HTERT RPE-1 (cell line): Measurements from ENCODE around the gene POLA1.
"Not testable (repeated sequence)": the region's sequence is repeated elsewhere in the genome, so short reads cannot be mapped to it uniquely, and the experiment has no call there.

Source experiments
- in situ Hi-C: fragments of 300-500 bp; cut with MboI; formaldehyde crosslinking; loops from 4 replicates; pipeline ENCODE4 v1.14.3; 2020; ENCODE audit warnings: low sequenced_read_pairs

POLA1 gene

DNA sequence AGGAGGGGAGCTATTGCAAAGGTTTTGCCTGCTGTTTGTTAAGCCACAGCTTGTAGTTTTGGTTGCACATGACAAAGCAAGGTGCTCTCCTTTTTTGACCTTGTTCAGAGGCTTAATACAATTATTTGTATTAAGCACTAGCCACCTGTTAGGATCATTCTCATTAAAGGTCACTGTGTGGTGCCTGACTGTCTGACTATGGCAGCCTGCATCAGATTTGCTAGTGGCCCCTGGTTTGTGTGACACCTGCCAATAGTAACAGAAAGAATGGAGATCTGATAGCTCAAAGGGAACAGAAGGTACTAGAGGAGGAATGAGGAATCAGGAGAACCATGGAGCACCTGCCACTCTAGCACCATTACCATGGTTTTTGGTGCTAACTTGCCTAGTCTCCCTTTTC, 102.5 kb downstream of the POLA1 start:
- in situ Hi-C loops = no loop called here

DNA sequence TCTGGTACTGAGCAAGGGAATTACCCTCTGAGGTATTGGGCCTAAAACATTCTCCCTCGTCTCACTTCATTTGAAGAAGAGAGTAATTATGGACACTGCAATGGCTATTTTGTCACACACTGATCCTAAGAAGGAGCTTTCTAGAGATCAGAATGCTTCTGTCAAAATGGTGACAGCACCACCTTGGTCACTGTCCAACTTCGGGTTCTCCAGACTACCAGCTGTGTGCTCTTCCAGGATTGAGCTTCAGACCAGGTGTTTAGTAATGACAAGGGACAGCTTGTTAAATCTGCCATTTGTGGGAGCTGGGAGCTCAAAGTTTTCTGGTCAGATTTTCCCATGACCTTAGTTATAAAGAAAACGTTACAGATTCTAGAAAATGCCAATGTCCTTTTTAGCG, 105.4 kb downstream of the POLA1 start:
- in situ Hi-C loops = no loop called here

DNA sequence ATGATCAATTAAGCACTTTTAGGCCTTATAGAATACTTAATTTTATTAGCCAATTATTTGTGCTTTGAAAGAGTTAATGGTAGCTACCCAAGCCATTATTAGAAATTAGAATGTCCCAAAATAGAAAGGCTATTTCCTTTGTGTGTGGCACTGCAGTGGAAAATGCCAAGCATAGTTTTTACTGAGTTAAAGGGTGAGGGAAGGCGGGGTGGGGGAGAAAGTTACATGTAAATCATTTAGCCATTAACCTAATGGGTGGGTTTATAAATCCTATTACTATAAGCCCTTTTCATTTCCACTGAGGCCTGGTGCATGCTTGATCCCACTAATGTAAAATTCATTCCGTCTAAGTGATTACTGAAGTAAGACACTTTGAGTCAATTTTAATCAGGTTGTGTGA, 105.8 kb downstream of the POLA1 start:
- in situ Hi-C loops = no loop called here

DNA sequence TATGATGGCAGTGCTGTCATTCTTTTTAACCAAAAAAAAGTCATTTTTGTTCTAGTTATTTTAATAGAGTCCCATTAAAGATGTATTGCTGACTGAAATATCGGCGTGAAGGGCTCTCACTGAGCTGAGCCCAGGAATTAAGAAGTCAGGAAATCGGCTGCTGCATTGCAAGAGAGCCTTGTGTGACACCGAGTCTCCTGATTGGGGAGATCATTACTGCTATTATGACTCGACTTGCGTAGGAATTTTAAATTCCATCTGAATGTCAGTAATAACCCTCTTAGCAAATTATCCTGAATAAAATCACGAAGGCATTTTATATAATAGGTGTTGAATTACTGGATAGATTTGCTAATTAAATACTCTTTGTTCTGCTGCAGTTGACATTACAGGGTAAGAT, 111.5 kb downstream of the POLA1 start:
- in situ Hi-C loops = no loop called here

DNA sequence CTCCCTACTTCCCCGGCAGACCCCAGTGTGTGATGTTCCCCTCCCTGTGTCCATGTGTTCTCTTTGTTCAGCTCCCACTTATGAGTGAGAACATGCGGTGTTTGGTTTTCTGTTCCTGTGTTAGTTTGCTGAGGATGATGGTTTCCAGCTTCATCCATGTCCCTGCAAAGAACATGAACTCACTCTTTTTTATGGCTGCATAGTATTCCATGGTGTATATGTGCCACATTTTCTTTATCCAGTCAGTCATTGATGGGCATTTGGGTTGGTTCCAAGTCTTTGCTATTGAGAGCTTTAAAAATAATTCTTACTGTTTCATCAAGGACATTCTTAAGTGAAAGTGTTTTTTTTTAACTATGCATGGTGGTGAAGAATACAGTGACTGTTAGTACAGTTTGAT, 126.1 kb downstream of the POLA1 start:
- in situ Hi-C loops = not testable (repeated sequence)

DNA sequence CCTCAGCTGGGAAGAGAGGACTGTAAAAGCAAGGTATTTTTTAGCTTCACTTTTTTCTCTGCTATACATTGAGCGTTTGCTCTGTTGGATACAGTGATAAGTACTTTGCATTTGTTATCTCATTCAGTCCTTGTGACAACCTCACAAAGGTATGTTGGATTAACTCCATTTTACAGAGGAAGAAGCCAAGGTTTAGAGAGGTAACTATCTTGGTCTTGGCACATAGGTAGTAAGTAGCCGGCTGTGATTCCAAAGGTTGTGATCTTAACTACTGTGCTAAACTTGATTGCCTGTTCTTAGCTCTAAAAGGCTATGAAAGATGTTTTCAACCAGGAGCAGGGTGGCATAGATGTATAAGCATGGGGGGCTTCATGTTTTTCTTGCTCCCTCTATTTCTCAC, 134.4 kb downstream of the POLA1 start:
- in situ Hi-C loops = no loop called here

DNA sequence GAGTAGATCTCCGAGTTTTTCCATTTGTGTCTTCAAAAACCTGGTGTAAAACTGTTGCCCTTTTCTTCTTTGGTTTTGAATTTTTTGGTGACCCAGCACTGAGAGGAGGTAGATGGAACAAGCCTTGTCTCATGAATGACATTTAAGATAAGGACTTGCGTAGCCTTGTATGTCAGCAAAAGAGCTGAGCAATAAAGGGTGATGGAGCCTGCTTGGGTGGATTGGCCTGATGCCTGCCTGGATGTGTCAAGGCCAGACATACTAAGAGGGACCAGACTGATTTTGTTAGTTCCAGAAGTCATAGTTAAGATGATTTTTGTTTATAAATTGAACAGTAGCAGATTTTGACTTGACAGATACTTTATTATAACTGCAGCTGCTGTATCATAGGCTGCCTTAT, 134.9 kb downstream of the POLA1 start:
- in situ Hi-C loops = no loop called here

DNA sequence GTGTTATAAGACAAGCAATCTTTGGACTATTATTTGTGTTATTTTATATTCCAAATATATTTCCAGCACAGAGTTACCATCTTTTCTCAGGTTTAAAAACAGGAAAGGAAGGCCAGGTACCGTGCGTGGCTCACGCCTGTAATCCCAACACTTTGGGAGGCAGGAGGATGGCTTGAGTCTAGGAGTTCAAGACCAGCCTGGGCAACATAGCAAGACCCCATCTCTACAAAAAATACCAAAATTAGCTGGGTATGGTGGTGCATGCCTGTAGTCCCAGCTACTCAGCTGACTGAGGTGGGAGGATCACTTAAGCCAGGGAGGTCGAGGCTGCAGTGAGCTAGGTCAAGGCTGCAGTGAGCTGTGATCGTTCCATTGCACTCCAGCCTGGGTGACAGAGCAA, 140.0 kb downstream of the POLA1 start:
- in situ Hi-C loops = no loop called here

DNA sequence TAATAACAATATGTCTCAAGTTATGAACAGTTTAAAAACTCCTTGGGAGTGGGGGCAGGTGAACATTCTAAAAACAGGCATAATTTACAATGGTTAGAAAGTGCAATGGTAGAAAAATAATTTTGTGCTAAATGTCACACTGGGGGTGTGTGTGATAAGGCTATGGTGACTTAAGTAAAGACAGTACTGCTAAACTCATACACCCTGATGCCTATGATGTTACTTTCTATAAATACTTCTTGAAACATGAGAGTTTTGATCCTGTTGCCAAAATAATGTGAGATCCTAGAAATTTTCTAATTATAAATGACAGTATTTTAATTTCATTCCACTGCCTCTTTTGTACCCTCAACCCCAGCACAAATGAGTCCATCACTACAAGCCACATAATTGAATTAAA, 144.2 kb downstream of the POLA1 start:
- in situ Hi-C loops = no loop called here

DNA sequence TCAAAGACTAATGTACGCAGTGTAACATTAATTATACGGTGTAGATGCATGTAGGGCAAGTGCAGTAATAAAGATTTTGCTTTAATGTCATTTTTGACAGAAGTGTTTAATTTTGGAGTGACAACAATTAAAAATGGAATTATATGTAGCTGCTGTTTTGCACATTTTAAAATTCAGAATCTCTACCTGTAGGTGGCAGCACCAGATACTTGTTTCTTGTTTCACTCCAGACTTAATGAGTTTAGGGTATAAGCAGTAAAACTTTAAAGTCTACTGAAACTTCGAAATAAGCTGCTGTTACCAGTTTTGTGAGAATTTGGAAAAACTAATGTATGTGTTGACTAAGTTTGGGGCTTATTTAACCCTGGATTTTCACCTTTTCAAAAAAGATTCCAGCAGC, 144.9 kb downstream of the POLA1 start:
- in situ Hi-C loops = no loop called here

DNA sequence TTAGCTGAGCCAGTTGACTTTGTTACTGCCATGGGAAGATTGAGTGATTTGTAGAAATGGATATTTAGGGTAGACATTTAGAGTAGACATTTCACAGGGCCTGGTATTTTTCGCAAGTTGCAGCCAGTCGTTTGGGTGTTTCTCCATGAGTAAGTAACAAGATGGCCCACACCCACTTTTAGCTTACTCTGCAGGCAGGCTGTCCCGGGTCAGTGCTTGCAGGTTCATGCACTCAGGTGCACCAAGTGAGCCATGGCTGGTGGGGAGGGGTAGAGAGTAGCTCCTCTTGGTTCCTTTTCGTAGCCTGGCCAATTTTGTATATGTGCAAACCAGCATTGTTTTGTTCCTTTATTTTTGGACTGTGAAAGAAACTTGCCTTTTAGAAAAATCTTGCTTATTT, 145.6 kb downstream of the POLA1 start:
- in situ Hi-C loops = no loop called here

DNA sequence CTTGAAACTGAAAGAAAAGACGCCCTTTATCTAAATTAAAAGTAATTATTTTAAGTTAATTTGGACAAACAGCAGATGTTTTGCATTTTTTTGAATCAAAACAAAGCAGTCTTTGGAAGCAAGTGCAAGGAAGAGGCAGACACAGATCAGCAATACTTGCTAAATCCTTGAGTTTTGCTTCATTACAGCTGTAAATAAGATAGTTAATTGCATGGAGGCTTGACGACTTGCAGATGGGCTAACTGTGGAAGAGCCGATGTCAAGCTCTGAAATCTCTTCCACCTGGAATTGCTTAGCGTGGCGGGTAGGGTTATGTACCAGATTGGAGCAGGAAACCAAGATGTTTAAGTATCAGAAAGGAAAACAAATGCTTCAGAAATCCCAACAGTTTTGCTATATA, 148.8 kb downstream of the POLA1 start:
- in situ Hi-C loops = no loop called here

DNA sequence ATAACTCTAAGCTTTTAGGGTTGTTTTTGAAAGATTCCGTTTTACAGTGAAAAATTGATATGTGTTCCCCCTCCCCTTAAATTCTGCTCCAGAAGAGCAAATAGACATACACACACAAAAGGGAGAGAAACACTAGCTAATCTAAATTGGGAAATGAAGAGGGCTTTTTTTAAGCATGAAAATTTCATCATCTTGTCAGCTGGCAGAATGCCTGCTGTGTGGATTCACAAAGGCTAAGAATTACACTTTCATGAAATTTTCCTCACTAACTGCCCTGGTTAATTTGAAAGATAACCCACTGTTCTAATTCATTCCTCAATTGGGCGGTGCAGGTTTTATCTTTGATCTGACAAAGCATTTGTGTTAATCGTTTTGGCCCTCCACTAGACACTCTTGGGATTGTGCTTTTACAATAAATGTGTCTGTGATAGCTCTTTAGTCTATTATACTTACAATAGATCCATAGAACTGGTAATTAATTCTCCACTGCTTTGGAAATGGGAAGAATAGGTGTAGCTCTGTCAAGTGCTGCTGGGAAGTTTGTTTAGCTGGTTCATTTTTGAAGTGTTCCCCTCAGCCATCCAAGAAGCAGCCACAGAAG, 152.9 kb downstream of the POLA1 start:
- in situ Hi-C loops = no loop called here

DNA sequence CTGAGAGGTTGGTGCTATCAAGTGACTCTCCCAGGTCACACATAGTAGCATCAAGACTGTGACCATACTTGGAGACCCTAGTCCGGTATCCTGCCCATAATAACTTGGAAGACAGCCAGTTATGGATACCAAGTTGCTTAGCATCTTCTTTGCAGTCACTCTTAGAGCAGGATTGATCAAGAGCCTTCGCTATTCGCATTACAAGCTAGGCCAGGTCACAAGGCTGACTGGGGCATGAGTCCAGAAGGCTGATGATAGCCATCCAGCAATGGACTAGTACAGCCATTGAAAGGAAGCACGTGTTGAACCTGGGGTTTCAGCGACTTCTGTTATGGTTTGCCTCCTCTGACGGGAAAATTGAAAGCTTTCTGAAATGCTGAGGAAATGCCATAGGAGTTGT, 157.6 kb downstream of the POLA1 start:
- in situ Hi-C loops = no loop called here

DNA sequence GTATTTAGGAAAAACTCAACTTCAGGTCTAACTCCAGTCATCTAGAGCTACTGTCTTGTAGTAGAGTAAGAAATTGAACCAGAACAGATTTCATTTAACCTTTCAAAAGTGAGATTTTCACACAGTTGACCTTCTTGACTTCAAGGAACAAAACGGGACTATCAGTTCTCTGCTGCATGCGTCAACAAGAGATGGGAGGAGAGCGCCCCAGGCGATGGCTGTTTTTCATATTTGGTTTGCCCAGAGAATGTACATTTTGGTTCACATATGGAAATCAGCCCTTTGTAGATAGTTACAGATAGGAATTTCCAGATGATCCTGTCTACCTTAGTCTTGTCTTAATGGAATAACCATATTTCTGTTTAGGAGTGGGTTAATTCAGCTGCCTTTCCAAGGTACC, 158.1 kb downstream of the POLA1 start:
- in situ Hi-C loops = no loop called here

DNA sequence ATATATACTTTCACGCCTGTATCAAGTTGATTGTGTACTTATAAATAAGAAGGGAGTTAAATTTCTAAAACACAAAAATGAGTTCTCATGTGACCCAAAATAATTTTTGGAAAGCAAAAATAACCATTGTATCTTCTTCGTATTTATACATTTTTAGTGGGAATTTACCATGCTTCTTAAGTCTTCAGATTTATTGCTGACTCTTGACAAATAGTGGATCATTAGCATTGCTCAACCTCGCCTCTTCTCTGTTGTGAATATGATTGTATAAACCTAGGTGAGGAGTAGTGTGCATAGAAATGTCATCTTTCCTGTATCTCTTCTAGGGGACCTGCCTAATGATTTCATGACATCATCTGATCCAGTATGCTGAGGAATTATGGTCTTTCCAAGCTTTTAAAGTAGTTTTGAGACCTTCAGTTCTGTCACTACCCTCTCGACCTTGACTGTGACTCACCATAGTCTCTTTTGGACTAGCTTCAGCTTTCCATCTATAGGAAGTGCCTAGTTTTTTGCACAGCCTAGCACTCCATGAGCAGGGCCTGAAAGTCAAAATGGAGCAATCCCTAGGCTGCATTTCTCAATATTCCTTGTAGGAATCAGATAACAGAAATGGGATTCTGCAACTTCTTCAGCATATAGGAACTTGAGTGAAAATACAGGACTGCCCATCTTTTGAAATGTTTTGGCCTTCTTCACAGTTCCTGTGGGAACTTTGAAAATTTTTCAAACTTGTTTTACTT, 164.5 kb downstream of the POLA1 start:
- in situ Hi-C loops = no loop called here

DNA sequence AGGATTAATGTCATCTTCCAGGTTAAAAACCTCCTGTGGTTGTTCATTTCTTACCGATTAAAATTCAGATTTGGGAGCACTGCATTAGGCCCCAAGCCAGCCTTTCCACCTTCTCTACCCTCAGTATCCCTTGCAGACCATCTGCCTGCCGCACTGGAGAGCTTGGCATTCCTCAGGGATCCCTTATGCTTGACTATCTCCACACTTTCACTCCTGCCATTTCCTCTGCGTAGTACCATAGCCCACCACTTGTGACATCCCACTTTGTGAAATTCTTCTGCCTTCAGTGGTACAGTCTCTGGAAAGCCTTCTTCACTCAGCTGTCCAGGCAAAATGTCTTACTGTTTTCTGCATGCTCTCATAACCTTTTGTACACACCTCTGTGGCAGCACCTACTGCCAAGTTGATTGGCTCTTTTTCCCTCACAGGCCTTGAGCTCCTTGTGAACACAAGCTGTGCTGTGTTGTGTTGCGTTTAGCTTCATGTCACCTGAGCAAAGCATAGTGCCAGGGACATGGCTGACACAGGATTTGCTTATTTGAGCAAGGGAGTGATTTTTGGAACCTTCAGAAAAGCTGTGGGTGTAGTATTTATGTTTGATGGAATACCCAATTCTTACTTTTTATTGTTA, 165.6 kb downstream of the POLA1 start:
- in situ Hi-C loops = no loop called here

DNA sequence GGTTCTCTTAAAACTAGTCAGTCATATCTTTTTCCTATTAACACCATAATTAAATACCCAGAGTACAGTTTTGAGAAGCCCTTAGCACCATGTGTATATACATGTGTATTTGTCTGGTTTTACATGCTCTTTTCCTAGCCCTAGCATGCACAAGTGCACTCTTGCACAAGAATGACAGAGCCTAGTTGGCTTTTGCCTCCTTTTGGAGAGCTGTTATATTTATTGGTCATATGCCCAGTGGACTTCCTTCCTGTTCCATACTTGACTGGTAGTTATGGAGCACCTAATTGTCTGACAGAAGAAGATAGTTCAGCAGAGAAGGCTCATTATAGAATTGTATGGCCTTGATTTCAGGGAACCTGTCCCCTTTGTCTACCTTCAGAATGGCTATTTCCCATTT, 166.4 kb downstream of the POLA1 start:
- in situ Hi-C loops = no loop called here

DNA sequence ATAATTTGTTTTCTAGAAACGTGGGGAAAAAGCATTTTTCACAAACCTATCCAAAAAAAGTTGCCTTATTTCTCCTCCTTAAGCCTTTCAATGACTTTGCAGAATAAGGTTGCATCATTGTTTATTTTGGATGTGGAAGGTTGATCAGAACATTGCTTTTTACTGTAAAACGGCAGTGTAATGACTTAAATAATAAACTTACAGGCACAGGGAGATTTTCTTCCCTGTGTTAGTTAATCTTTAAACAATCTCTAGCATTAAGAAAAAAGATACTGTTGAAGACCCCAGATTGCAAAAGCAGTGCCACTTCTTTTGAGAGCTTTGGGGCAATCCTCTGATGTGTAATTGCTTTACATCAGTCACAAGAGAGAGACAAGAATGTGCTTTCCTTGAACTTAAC, 168.6 kb downstream of the POLA1 start:
- in situ Hi-C loops = no loop called here

DNA sequence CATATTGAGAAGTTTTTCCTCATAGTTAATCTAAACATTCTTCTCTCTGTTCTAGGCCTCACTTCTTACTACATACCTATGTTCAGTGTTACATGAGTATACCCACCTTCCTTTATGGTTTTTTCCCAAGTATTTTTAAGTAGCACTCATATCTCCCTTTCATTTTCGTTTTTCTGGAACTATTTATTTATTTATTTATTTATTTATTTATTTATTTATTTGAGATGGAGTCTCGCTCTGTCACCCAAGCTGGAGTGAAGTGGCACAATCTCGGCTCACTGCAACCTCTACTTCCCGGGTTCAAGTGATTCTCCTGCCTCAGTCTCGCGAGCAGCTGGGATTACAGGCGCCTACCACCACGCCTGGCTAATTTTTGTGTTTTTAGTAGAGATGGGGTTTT, 170.1 kb downstream of the POLA1 start:
- in situ Hi-C loops = not testable (repeated sequence)

DNA sequence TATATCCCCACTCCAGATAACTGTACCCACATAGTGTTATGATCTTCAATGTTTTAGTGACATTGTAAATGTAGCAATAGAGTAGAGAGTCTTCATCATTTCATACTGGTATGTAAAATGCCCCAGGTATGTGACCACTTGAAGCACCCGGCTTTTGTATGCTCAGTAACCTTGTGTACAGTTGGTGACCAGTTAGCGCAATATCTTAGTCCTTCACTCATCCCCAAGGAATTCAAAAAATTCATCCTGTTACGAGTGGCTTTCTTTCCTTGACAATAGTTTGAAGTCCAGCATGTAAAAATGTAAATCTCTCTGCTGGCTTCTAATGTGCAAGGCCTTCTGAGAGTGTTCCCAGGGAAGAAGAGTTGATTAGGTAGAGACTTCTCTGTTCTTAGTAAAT, 176.4 kb downstream of the POLA1 start:
- in situ Hi-C loops = no loop called here

DNA sequence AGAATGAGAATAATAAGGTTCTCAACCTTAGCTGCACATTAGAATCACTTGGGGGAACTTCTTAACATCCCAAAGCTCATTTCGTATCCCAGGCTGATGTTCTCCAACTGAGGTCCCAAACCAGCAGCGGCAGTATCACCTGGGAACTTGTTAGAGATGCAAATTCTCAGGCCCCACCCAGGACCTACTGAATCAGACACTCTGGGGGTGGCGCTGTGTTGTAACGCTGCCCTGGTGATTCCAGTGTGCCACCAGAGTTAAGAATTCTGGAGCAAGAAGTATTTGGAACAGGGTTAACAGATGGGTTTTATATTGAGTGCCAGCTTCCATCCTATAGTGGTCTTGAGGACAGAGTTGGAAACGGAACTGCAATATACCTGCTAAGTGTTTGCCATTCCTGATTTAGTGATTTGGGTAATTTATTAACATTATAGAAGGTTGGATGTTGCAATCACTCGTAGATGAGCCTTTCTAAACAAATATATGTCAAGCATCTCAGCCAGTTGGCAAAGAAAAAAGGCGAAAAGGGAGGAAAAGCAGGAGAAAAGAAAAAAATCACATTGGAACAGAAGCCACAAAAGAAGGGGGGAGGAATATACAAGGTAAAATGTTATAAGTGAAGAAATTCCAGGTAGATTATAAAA, 181.0 kb downstream of the POLA1 start:
- in situ Hi-C loops = no loop called here
